HG03064 (cell line): Measurements from ENCODE around the gene VAMP8.
"Not testable (repeated sequence)": the region's sequence is repeated elsewhere in the genome, so short reads cannot be mapped to it uniquely, and the experiment has no call there.

ENCODE experiments used
- ATAC-seq: cut with Tn5 transposase; IDR thresholded peaks from one replicate; pipeline ENCODE4 v1.9.1; 2021; ENCODE audit warnings: low read depth; ENCODE audit not compliant: unreplicated experiment

Gene VAMP8

GRCh38 chr2:85596026-85596333, 18.6 kb downstream of the VAMP8 start:
- no peak for ATAC-seq

GRCh38 chr2:85596486-85597143, 19.2 kb downstream of the VAMP8 start:
- ATAC-seq: no peak

- no peak for ATAC-seq
Measured at GRCh38 chr2:85597241-85597640, 19.9 kb downstream of the VAMP8 start.

GRCh38 chr2:85598594-85599340, 21.4 kb downstream of the VAMP8 start:
- ATAC-seq: no peak

GRCh38 chr2:85599468-85600234, 22.3 kb downstream of the VAMP8 start:
- ATAC-seq: no peak

GRCh38 chr2:85600235-85600575, 22.8 kb downstream of the VAMP8 start:
- no peak for ATAC-seq

GRCh38 chr2:85600951-85601770, 23.8 kb downstream of the VAMP8 start:
- ATAC-seq: no peak

- peak; percentile 38 for ATAC-seq
Measured at GRCh38 chr2:85601771-85602475, 24.5 kb downstream of the VAMP8 start.

- peak; percentile 95 for ATAC-seq
Measured at GRCh38 chr2:85602476-85603234, 25.3 kb downstream of the VAMP8 start, which contains the start of gene TMEM150A. TMEM150A (minus strand) TSS chr2:85602698; CDS start chr2:85601948, 750 bp downstream.

- ATAC-seq: not testable (repeated sequence)
Measured at GRCh38 chr2:85604133-85604444, 26.7 kb downstream of the VAMP8 start.

- ATAC-seq: no peak
Measured at GRCh38 chr2:85604568-85605339, 27.4 kb downstream of the VAMP8 start.

- no peak for ATAC-seq
Measured at GRCh38 chr2:85605406-85606115, 28.2 kb downstream of the VAMP8 start.

GRCh38 chr2:85606116-85606455, 28.7 kb downstream of the VAMP8 start:
- ATAC-seq: no peak

GRCh38 chr2:85607268-85608215, 30.2 kb downstream of the VAMP8 start:
- no peak for ATAC-seq

- ATAC-seq: peak; percentile 27
Measured at GRCh38 chr2:85611217-85611704, 33.9 kb downstream of the VAMP8 start.

GRCh38 chr2:85611705-85612587, 34.6 kb downstream of the VAMP8 start, which contains the start of gene C2orf68:
C2orf68 (minus strand) TSS chr2:85612066; CDS start chr2:85611984, 82 bp downstream.
- ATAC-seq: peak; percentile 66
